WTC11 (cell line): Measurements from ENCODE around the gene PPP3CA.

ENCODE experiments used
- CBFB ChIP-seq: sonication (generic); formaldehyde crosslinking; IDR thresholded peaks from 2 replicates; pipeline ENCODE4 v1.8.1; 2022; ENCODE audit warnings: mild to moderate bottlenecking, low read depth, missing genetic modification reagents
- CREB1 ChIP-seq: sonication (generic); formaldehyde crosslinking; IDR thresholded peaks from 2 replicates; pipeline ENCODE4 v1.8.0; 2023; ENCODE audit warnings: mild to moderate bottlenecking, missing genetic modification reagents
- EMX1 ChIP-seq: fragments of 250-450 bp; sonication (Bioruptor Pico); IDR thresholded peaks from 2 replicates; pipeline ENCODE4 v1.8.0; 2021; ENCODE audit warnings: mild to moderate bottlenecking
- ETV6 ChIP-seq: sonication (generic); formaldehyde crosslinking; IDR thresholded peaks from 2 replicates; pipeline ENCODE4 v1.8.1; 2022; ENCODE audit warnings: mild to moderate bottlenecking, missing genetic modification reagents
- JUN ChIP-seq: sonication (generic); formaldehyde crosslinking; IDR thresholded peaks from 2 replicates; pipeline ENCODE4 v1.8.0; 2023; ENCODE audit warnings: mild to moderate bottlenecking, missing genetic modification reagents
- NR3C1 ChIP-seq: sonication (generic); formaldehyde crosslinking; conservative IDR thresholded peaks from 2 replicates; pipeline ENCODE4 v1.8.1; 2023; ENCODE audit warnings: low read depth, mild to moderate bottlenecking, missing genetic modification reagents
- PRRX2 ChIP-seq: fragments of 250-450 bp; sonication (Bioruptor Pico); IDR thresholded peaks from 2 replicates; pipeline ENCODE4 v1.8.0; 2021; ENCODE audit warnings: mild to moderate bottlenecking
- ZNF263 ChIP-seq: sonication (generic); formaldehyde crosslinking; IDR thresholded peaks from 2 replicates; pipeline ENCODE4 v1.8.1; 2022; ENCODE audit warnings: low read depth, mild to moderate bottlenecking, moderate library complexity, missing genetic modification reagents
- TF ChIP-seq, protein P1 (sequence below): fragments of 200-600 bp; IDR thresholded peaks from 2 replicates; pipeline ENCODE4 v1.8.0; 2022; ENCODE audit warnings: antibody characterized with exemption
- TF ChIP-seq, protein P2 (sequence below): sonication (generic); formaldehyde crosslinking; IDR thresholded peaks from 2 replicates; pipeline ENCODE4 v1.8.0; 2022; ENCODE audit warnings: missing genetic modification reagents
- TF ChIP-seq, protein P3 (sequence below): sonication (generic); formaldehyde crosslinking; IDR thresholded peaks from 2 replicates; pipeline ENCODE4 v1.8.0; 2022; ENCODE audit warnings: mild to moderate bottlenecking, missing genetic modification reagents
- TF ChIP-seq, protein P4 (sequence below): sonication (generic); formaldehyde crosslinking; IDR thresholded peaks from 2 replicates; pipeline ENCODE4 v1.8.0; 2022; ENCODE audit warnings: mild to moderate bottlenecking, missing genetic modification reagents
- TF ChIP-seq, protein P5 (sequence below): fragments of 250-450 bp; sonication (Bioruptor Pico); IDR thresholded peaks from 2 replicates; pipeline ENCODE4 v1.8.0; 2021; ENCODE audit warnings: mild to moderate bottlenecking
- TF ChIP-seq, protein P6 (sequence below): sonication (generic); formaldehyde crosslinking; IDR thresholded peaks from 2 replicates; pipeline ENCODE4 v1.8.0; 2023; ENCODE audit warnings: missing genetic modification reagents

DNA sequence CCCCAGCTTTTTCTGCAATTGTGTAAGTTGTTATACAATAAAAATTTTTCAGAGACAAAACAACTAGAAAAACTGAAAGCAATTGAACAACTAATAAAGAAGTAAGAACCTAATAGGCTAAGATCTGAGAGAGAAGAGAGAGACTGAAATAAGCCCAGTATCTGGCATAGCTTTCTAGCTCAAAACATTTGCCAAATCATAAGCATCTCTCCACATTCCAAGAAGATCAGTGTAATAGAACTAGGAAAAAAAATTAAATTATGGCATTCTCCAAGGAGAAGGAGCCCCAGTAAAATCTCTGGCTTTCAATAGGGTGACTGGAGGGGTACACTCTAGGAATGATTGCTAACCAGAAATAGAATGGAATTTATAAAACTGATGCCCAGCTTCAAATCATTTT is 19.0 kb upstream of the PPP3CA start:
- TF ChIP-seq EMX1 (CRISPR knock-in tag) (no peak), CREB1 (CRISPR knock-in tag) (no peak), JUN (no peak), ETV6 (CRISPR knock-in tag) (no peak), NR3C1 (CRISPR knock-in tag) (no peak), PRRX2 (CRISPR knock-in tag) (no peak), CBFB (CRISPR knock-in tag) (no peak), ZNF263 (CRISPR knock-in tag) (no peak)
- TF ChIP-seq, protein P1, sequence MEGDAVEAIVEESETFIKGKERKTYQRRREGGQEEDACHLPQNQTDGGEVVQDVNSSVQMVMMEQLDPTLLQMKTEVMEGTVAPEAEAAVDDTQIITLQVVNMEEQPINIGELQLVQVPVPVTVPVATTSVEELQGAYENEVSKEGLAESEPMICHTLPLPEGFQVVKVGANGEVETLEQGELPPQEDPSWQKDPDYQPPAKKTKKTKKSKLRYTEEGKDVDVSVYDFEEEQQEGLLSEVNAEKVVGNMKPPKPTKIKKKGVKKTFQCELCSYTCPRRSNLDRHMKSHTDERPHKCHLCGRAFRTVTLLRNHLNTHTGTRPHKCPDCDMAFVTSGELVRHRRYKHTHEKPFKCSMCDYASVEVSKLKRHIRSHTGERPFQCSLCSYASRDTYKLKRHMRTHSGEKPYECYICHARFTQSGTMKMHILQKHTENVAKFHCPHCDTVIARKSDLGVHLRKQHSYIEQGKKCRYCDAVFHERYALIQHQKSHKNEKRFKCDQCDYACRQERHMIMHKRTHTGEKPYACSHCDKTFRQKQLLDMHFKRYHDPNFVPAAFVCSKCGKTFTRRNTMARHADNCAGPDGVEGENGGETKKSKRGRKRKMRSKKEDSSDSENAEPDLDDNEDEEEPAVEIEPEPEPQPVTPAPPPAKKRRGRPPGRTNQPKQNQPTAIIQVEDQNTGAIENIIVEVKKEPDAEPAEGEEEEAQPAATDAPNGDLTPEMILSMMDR, result no peak
- TF ChIP-seq, protein P2, sequence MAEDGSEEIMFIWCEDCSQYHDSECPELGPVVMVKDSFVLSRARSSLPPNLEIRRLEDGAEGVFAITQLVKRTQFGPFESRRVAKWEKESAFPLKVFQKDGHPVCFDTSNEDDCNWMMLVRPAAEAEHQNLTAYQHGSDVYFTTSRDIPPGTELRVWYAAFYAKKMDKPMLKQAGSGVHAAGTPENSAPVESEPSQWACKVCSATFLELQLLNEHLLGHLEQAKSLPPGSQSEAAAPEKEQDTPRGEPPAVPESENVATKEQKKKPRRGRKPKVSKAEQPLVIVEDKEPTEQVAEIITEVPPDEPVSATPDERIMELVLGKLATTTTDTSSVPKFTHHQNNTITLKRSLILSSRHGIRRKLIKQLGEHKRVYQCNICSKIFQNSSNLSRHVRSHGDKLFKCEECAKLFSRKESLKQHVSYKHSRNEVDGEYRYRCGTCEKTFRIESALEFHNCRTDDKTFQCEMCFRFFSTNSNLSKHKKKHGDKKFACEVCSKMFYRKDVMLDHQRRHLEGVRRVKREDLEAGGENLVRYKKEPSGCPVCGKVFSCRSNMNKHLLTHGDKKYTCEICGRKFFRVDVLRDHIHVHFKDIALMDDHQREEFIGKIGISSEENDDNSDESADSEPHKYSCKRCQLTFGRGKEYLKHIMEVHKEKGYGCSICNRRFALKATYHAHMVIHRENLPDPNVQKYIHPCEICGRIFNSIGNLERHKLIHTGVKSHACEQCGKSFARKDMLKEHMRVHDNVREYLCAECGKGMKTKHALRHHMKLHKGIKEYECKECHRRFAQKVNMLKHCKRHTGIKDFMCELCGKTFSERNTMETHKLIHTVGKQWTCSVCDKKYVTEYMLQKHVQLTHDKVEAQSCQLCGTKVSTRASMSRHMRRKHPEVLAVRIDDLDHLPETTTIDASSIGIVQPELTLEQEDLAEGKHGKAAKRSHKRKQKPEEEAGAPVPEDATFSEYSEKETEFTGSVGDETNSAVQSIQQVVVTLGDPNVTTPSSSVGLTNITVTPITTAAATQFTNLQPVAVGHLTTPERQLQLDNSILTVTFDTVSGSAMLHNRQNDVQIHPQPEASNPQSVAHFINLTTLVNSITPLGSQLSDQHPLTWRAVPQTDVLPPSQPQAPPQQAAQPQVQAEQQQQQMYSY (CRISPR knock-in tag), result no peak
- TF ChIP-seq, protein P3, sequence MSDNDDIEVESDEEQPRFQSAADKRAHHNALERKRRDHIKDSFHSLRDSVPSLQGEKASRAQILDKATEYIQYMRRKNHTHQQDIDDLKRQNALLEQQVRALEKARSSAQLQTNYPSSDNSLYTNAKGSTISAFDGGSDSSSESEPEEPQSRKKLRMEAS (CRISPR knock-in tag), result no peak
- TF ChIP-seq, protein P4, sequence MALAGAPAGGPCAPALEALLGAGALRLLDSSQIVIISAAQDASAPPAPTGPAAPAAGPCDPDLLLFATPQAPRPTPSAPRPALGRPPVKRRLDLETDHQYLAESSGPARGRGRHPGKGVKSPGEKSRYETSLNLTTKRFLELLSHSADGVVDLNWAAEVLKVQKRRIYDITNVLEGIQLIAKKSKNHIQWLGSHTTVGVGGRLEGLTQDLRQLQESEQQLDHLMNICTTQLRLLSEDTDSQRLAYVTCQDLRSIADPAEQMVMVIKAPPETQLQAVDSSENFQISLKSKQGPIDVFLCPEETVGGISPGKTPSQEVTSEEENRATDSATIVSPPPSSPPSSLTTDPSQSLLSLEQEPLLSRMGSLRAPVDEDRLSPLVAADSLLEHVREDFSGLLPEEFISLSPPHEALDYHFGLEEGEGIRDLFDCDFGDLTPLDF, result no peak
- TF ChIP-seq, protein P5, sequence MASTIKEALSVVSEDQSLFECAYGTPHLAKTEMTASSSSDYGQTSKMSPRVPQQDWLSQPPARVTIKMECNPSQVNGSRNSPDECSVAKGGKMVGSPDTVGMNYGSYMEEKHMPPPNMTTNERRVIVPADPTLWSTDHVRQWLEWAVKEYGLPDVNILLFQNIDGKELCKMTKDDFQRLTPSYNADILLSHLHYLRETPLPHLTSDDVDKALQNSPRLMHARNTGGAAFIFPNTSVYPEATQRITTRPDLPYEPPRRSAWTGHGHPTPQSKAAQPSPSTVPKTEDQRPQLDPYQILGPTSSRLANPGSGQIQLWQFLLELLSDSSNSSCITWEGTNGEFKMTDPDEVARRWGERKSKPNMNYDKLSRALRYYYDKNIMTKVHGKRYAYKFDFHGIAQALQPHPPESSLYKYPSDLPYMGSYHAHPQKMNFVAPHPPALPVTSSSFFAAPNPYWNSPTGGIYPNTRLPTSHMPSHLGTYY, result no peak
- TF ChIP-seq, protein P6, sequence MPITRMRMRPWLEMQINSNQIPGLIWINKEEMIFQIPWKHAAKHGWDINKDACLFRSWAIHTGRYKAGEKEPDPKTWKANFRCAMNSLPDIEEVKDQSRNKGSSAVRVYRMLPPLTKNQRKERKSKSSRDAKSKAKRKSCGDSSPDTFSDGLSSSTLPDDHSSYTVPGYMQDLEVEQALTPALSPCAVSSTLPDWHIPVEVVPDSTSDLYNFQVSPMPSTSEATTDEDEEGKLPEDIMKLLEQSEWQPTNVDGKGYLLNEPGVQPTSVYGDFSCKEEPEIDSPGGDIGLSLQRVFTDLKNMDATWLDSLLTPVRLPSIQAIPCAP, result no peak
